Measurements from ENCODE around the gene SLC1A3. TPM values are rescaled to one million over a fixed set of nuclear protein-coding genes. Genes with fewer than 3 reads are reported as not detected.
"Not testable (repeated sequence)": the region's sequence is repeated elsewhere in the genome, so short reads cannot be mapped to it uniquely, and the experiment has no call there.

SLC1A3 gene
- total RNA-seq: 10 to 100 TPM; 24.1 to 44.4 TPM
- long read RNA-seq, donor 1, full-length matches to known transcripts: 1 of 3 reads
- long read RNA-seq, donor 1, partial matches to known transcripts: 1 of 3 reads
- long read RNA-seq, donor 1, other reads (novel, unspliced or antisense): 1 of 3 reads
- long read RNA-seq, donor 2, full-length matches to known transcripts: 1 of 5 reads
- long read RNA-seq, donor 2, partial matches to known transcripts: 4 of 5 reads
- long read RNA-seq, donor 2, other reads (novel, unspliced or antisense): 0 of 5 reads

- peak; percentile 87 for DNase-seq (ENCODE audit: low spot score)
- intact Hi-C loops (cut with DNase I): no loop called here
Measured at GRCh38 chr5:36606428-36607113, at the start of gene SLC1A3. SLC1A3 (plus strand) TSS chr5:36606606; CDS start chr5:36608424, 1,818 bp downstream.

- intact Hi-C loops (cut with DNase I): no loop called here
- no peak for DNase-seq (ENCODE audit: low spot score)
Measured at GRCh38 chr5:36558641-36559040, 47.8 kb upstream of the SLC1A3 start.

- intact Hi-C loops (cut with DNase I): no loop called here
- DNase-seq (ENCODE audit: low spot score): no peak
Measured at GRCh38 chr5:36561601-36562000, 44.8 kb upstream of the SLC1A3 start.

- intact Hi-C loops (cut with DNase I): no loop called here
- no peak for DNase-seq (ENCODE audit: low spot score)
Measured at GRCh38 chr5:36569491-36569890, 36.9 kb upstream of the SLC1A3 start.

- intact Hi-C loops (cut with DNase I): no loop called here
- DNase-seq (ENCODE audit: low spot score): no peak
Measured at GRCh38 chr5:36570301-36571095, 35.9 kb upstream of the SLC1A3 start.

GRCh38 chr5:36571401-36572042 is 34.9 kb upstream of the SLC1A3 start:
- no peak for DNase-seq (ENCODE audit: low spot score)
- intact Hi-C loops (cut with DNase I): no loop called here

GRCh38 chr5:36573438-36573837 is 33.0 kb upstream of the SLC1A3 start:
- intact Hi-C loops (cut with DNase I): no loop called here
- DNase-seq (ENCODE audit: low spot score): no peak

GRCh38 chr5:36575361-36575781 is 31.0 kb upstream of the SLC1A3 start:
- DNase-seq (ENCODE audit: low spot score): no peak
- intact Hi-C loops (cut with DNase I): no loop called here

- intact Hi-C loops (cut with DNase I): no loop called here
Measured at GRCh38 chr5:36576721-36577120, 29.7 kb upstream of the SLC1A3 start.

GRCh38 chr5:36579858-36580257 is 26.5 kb upstream of the SLC1A3 start:
- intact Hi-C loops (cut with DNase I); DNase-seq (ENCODE audit: low spot score): not testable (repeated sequence)

More at GRCh38 chr5:36576721-36577120, 29.7 kb upstream of the SLC1A3 start:
- DNase-seq (ENCODE audit: low spot score): no peak

GRCh38 chr5:36581070-36581469 is 25.3 kb upstream of the SLC1A3 start:
- intact Hi-C loops (cut with DNase I): no loop called here
- no peak for DNase-seq (ENCODE audit: low spot score)

GRCh38 chr5:36584009-36584875 is 22.2 kb upstream of the SLC1A3 start:
- DNase-seq (ENCODE audit: low spot score): no peak
- intact Hi-C loops (cut with DNase I): no loop called here

- intact Hi-C loops (cut with DNase I): no loop called here
- no peak for DNase-seq (ENCODE audit: low spot score)
Measured at GRCh38 chr5:36585701-36586100, 20.7 kb upstream of the SLC1A3 start.

- intact Hi-C loops (cut with DNase I): no loop called here
- DNase-seq (ENCODE audit: low spot score): no peak
Measured at GRCh38 chr5:36587354-36587753, 19.1 kb upstream of the SLC1A3 start.

- intact Hi-C loops (cut with DNase I); DNase-seq (ENCODE audit: low spot score): not testable (repeated sequence)
Measured at GRCh38 chr5:36589735-36590134, 16.7 kb upstream of the SLC1A3 start.

GRCh38 chr5:36590513-36591286 is 15.7 kb upstream of the SLC1A3 start:
- no peak for DNase-seq (ENCODE audit: low spot score)
- intact Hi-C loops (cut with DNase I): no loop called here

- intact Hi-C loops (cut with DNase I): no loop called here
- DNase-seq (ENCODE audit: low spot score): no peak
Measured at GRCh38 chr5:36593867-36594266, 12.5 kb upstream of the SLC1A3 start.

GRCh38 chr5:36596247-36596646 is 10.2 kb upstream of the SLC1A3 start:
- no peak for DNase-seq (ENCODE audit: low spot score)
- intact Hi-C loops (cut with DNase I): no loop called here

All from posterior vena cava (tissue), 2 donors.